DND-41 (cell line): ENCODE results near the gene SPTLC1.

Experiments
- EZH2 ChIP-seq: IDR thresholded peaks from 3 replicates; pipeline ENCODE4 v1.6.1; 2012; ENCODE audit warnings: borderline replicate concordance, low read depth, mild to moderate bottlenecking, moderate library complexity, low read length, inconsistent platforms; ENCODE audit not compliant: severe bottlenecking
- TF ChIP-seq, protein P1 (sequence below): IDR thresholded peaks from 2 replicates; pipeline ENCODE4 v1.5.1; 2012; ENCODE audit warnings: borderline replicate concordance, low read length, moderate library complexity, mild to moderate bottlenecking; ENCODE audit not compliant: poor library complexity, severe bottlenecking; ENCODE audit errors: extremely low read depth

DNA sequence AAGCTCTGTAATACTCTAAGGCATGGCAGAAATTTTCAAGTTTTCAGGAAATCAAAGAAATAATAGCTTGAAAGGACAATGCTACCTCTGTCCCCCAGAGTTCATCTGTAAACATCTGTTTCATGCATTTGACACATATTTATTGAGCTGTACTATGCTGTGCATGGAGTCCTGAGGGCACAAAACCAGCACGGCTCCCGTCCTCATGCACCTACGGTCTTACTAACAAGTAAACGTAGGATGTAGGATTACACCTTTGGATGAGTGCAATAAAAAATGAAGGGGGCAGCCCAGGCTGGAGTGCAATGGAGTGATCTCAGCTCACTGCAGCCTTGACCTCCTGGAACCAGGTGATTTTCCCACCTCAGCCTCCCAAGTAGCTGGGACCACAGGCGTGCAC, 81.9 kb downstream of the SPTLC1 start:
- TF ChIP-seq, protein P1, sequence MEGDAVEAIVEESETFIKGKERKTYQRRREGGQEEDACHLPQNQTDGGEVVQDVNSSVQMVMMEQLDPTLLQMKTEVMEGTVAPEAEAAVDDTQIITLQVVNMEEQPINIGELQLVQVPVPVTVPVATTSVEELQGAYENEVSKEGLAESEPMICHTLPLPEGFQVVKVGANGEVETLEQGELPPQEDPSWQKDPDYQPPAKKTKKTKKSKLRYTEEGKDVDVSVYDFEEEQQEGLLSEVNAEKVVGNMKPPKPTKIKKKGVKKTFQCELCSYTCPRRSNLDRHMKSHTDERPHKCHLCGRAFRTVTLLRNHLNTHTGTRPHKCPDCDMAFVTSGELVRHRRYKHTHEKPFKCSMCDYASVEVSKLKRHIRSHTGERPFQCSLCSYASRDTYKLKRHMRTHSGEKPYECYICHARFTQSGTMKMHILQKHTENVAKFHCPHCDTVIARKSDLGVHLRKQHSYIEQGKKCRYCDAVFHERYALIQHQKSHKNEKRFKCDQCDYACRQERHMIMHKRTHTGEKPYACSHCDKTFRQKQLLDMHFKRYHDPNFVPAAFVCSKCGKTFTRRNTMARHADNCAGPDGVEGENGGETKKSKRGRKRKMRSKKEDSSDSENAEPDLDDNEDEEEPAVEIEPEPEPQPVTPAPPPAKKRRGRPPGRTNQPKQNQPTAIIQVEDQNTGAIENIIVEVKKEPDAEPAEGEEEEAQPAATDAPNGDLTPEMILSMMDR, result no peak
- no peak for TF ChIP-seq EZH2
